HepG2 (cell line): ENCODE measurements around the gene NCR3LG1. TPM values are rescaled to one million over a fixed set of nuclear protein-coding genes. Genes with fewer than 3 reads are reported as not detected.

Experiments
- ATAC-seq: fragments of 200-7000 bp; cut with Tn5 transposase; 3 replicates; pipeline ENCODE4 v1.9.1; 2020; ENCODE audit warnings: mild to moderate bottlenecking, moderate library complexity
- BruUV-seq: library from RNA; stranded (reverse); fragments of 400-500 nt; replicated peaks from 2 replicates; lab custom pipeline; 2021; lab: Mats Ljungman, UMichigan
- CTCF ChIA-PET: fragments of 300-600 bp; formaldehyde crosslinking; extraction: SDS; loops from one replicate; lab custom pipeline; 2021; ENCODE audit warnings: low total read pairs, inconsistent platforms, low intra/inter-chr PET ratio; lab: Yijun Ruan, JAX
- POLR2A ChIA-PET: fragments of 350-600 bp; sonication (Branson Sonifier 250); formaldehyde crosslinking; loops from one replicate; lab custom pipeline; 2020; ENCODE audit warnings: antibody characterized with exemption, inconsistent platforms; lab: Yijun Ruan, JAX
- DNase-seq: peaks from one replicate; pipeline ENCODE4 v3.0.0-alpha.2; 2015; ENCODE audit warnings: low spot score
- FAIRE-seq: peaks from 3 replicates; lab custom pipeline; 2011; peaks lifted over from hg19 to GRCh38; lab: Jason Lieb, UNC
- H2AFZ ChIP-seq: one replicate; pipeline ENCODE4 v1.6.1; 2011; ENCODE audit warnings: low read length, inconsistent platforms
- H3K27ac ChIP-seq: fragments of 300-600 bp; 3 replicates; pipeline ENCODE4 v1.8.0; 2011; ENCODE audit warnings: mixed run types, mild to moderate bottlenecking, mixed read lengths, low read length, inconsistent platforms; ENCODE audit not compliant: insufficient read depth; ENCODE audit errors: extremely low read length
- H3K27me3 ChIP-seq, 2 experiments: fragments of 200-600 bp in 1 of 2; 2 replicates in 1 of 2; 3 replicates in 1 of 2; pipeline versions ENCODE4 v1.6.0 to v1.8.0; 2011; ENCODE audit warnings: low read length in 2 of 2, mild to moderate bottlenecking in 2 of 2, moderate library complexity in 2 of 2, inconsistent platforms in 1 of 2; ENCODE audit not compliant: insufficient read depth in 2 of 2, control insufficient read depth in 1 of 2
- H3K36me3 ChIP-seq, 2 experiments: fragments of 200-600 bp in 1 of 2; replicated peaks in 1 of 2; 2 replicates in 1 of 2; 3 replicates in 1 of 2; pipeline versions ENCODE4 v1.5.1 to v1.8.0; 2011; ENCODE audit warnings: low read length in 2 of 2, inconsistent platforms in 1 of 2; ENCODE audit not compliant: insufficient read depth in 2 of 2, control insufficient read depth in 1 of 2
- H3K4me1 ChIP-seq: 2 replicates; pipeline ENCODE4 v1.5.1; 2012; ENCODE audit warnings: low read length, inconsistent platforms; ENCODE audit not compliant: insufficient read depth
- H3K4me2 ChIP-seq: 2 replicates; pipeline ENCODE4 v1.6.0; 2011; ENCODE audit warnings: low read depth, low read length, inconsistent platforms
- H3K4me3 ChIP-seq, 3 experiments: fragments of 200-600 bp in 1 of 3; sonication (generic), shearing (Covaris generic) in 1 of 3; replicated peaks in 1 of 3; 2 replicates each; pipeline ENCODE4 v1.5.1; 2011 to 2016; ENCODE audit warnings: low read length in 3 of 3, inconsistent platforms in 2 of 3, low read depth in 2 of 3, mild to moderate bottlenecking in 2 of 3, control low read depth in 1 of 3, mixed read lengths in 1 of 3; ENCODE audit not compliant: insufficient read depth in 1 of 3
- H3K79me2 ChIP-seq: one replicate; pipeline ENCODE4 v1.6.1; 2011; ENCODE audit warnings: low read length, inconsistent platforms; ENCODE audit not compliant: insufficient read depth
- H3K9ac ChIP-seq: 2 replicates; pipeline ENCODE4 v1.6.0; 2011; ENCODE audit warnings: mild to moderate bottlenecking, low read depth, low read length, inconsistent platforms; ENCODE audit not compliant: insufficient read depth
- H3K9me3 ChIP-seq: 2 replicates; pipeline ENCODE4 v1.5.1; 2012; ENCODE audit warnings: mild to moderate bottlenecking, low read length
- H4K20me1 ChIP-seq: 2 replicates; pipeline ENCODE4 v1.6.0; 2011; ENCODE audit warnings: inconsistent platforms, mild to moderate bottlenecking, low read length, moderate library complexity; ENCODE audit not compliant: insufficient read depth
- ASH2L ChIP-seq: fragments of 300-600, 200-600 bp; sonication (generic); IDR thresholded peaks from 2 replicates; pipeline ENCODE4 v1.7.0; 2017; ENCODE audit warnings: low read depth, mild to moderate bottlenecking, moderate library complexity, mixed read lengths, low read length; ENCODE audit not compliant: insufficient read length
- CEBPG ChIP-seq: IDR thresholded peaks from 2 replicates; pipeline ENCODE4 v1.6.1; 2016
- CREM ChIP-seq, 2 experiments: sonication (generic) in 1 of 2; formaldehyde crosslinking in 1 of 2; IDR thresholded peaks; 2 replicates each; pipeline versions ENCODE4 v1.4.0 to v1.6.1; 2016 to 2020; ENCODE audit warnings: antibody characterized with exemption in 1 of 2, mild to moderate bottlenecking in 1 of 2, missing genetic modification reagents in 1 of 2
- NCOR1 ChIP-seq: fragments of 200-600 bp; sonication (generic); IDR thresholded peaks from 2 replicates; pipeline ENCODE4 v1.7.0; 2017; ENCODE audit warnings: antibody characterized with exemption, low read length, borderline replicate concordance
- PLRG1 ChIP-seq: fragments of 450-650 bp; conservative IDR thresholded peaks from 2 replicates; pipeline ENCODE4 v1.6.1; 2016
- RARA ChIP-seq: IDR thresholded peaks from 2 replicates; pipeline ENCODE4 v1.6.1; 2016; ENCODE audit warnings: missing genetic modification reagents, missing compliant biosample characterization
- SRSF9 ChIP-seq: fragments of 200-400 bp; formaldehyde crosslinking; IDR thresholded peaks from 2 replicates; pipeline ENCODE4 v1.6.1; 2018; ENCODE audit warnings: borderline replicate concordance, mild to moderate bottlenecking, low read depth, low read length; ENCODE audit not compliant: insufficient read depth, poor library complexity, severe bottlenecking
- WIZ ChIP-seq: sonication (generic); formaldehyde crosslinking; IDR thresholded peaks from 2 replicates; pipeline ENCODE4 v1.5.1; 2020; ENCODE audit warnings: mild to moderate bottlenecking, missing genetic modification reagents
- ZBTB7A ChIP-seq: sonication (generic); formaldehyde crosslinking; IDR thresholded peaks from 2 replicates; pipeline ENCODE4 v1.8.0; 2022; ENCODE audit warnings: mild to moderate bottlenecking, missing genetic modification reagents
- ZNF510 ChIP-seq: sonication (generic); formaldehyde crosslinking; IDR thresholded peaks from 2 replicates; pipeline ENCODE4 v1.4.0; 2020; ENCODE audit warnings: low read depth, mild to moderate bottlenecking, missing genetic modification reagents
- ZNF773 ChIP-seq: sonication (generic); formaldehyde crosslinking; IDR thresholded peaks from 2 replicates; pipeline ENCODE4 v1.4.0; 2020; ENCODE audit warnings: missing genetic modification reagents, borderline replicate concordance
- WGBS: methylation state at CpG from one replicate; pipeline ENCODE4 v1.1.6; 2017; ENCODE audit warnings: low lambda C conversion rate; 5-methylcytosine and 5-hydroxymethylcytosine counted together
- in situ Hi-C: cut with HindIII; loops from 2 replicates; pipeline ENCODE4 v1.10.0; 2017; ENCODE audit warnings: low pct_unique_long_range_greater_than_20kb; ENCODE audit not compliant: extremely low pct_ligation_motif_present
- intact Hi-C: fragments of 100-400 bp; cut with micrococcal nuclease; formaldehyde crosslinking; loops from one replicate; pipeline ENCODE4 v1.10.0; 2022; ENCODE audit not compliant: unreplicated experiment
- polyA plus RNA-seq, 8 experiments: library from polyadenylated mRNA; depleted of rRNA in 3 of 8; stranded (reverse) in 7 of 8; unstranded in 1 of 8; fragments of >200 nt; fragmentation: Illumina TruSeq in 4 of 8; extraction: Trizol in 4 of 8; gene quantifications; 2 replicates each; pipeline versions ENCODE4 v1.2.1 to v1.2.3, GENCODE V29; 2011 to 2016; ENCODE audit warnings: low read depth in 4 of 8, missing spikeins in 1 of 8, mixed read lengths in 1 of 8; ENCODE audit not compliant: insufficient read depth in 1 of 8
- total RNA-seq, 5 experiments: library from RNA; depleted of rRNA; stranded (reverse); fragments of >200 nt; fragmentation: Illumina TruSeq; extraction: Trizol; gene quantifications; 2 replicates each; pipeline ENCODE4 v1.2.3, GENCODE V29; 2016; ENCODE audit warnings: low read depth in 1 of 5
- TF ChIP-seq, protein P1 (sequence below): sonication (generic); formaldehyde crosslinking; conservative IDR thresholded peaks from 2 replicates; pipeline ENCODE4 v1.4.0; 2020; ENCODE audit warnings: missing genetic modification reagents

Gene NCR3LG1
- total and polyA plus RNA-seq, 2 of the 13 experiments (the other 11 are each of a cell fraction or from before 2014, with no cell fraction given), result 16.1 to 25.1 TPM

GRCh38 chr11:17391493-17392355 is 40.1 kb downstream of the NCR3LG1 start:
- Histone ChIP-seq H3K4me3 (no peak overlapping the region), H3K9ac (no peak overlapping the region), H3K27me3 (peaks cover 0 to 35% of the 10 kb centered on the region in 2 experiments), H3K4me2 (no peak overlapping the region), H3K4me1 (0 out of 2 replicates have a peak, but pooled peaks cover 5% of the 10 kb centered on the region), H4K20me1 (no peaks in the 10 kb centered on the region), H2AFZ (no peak overlapping the region), H3K36me3 (no peaks in the 10 kb centered on the region), H3K9me3 (no peaks in the 10 kb centered on the region), H3K27ac (no peak overlapping the region), H3K79me2 (no peaks in the 10 kb centered on the region)
- FAIRE-seq (no peak), ATAC-seq (no peak), DNase-seq (no peak)
- ChIA-PET POLR2A (no interaction called here), CTCF (no interaction called here)
- BruUV-seq, result no TSS peak
- intact Hi-C loops, result no loop called here
- WGBS, result 3% methylated on average over 3 of the region's 3 CpGs
- in situ Hi-C loops, result no loop called here
- TF ChIP-seq SRSF9 (no peak), ZNF773 (CRISPR knock-in tag) (no peak), ASH2L (no peak), WIZ (CRISPR knock-in tag) (no peak), ZNF510 (CRISPR knock-in tag) (no peak), CREM (IDR thresholded peaks at IDR 0.05) (no peak), CREM (CRISPR knock-in tag; IDR thresholded peaks at IDR 0.05) (no peak), RARA (no peak), CEBPG (CRISPR knock-in tag) (no peak), NCOR1 (no peak), PLRG1 (no peak), ZBTB7A (CRISPR knock-in tag) (no peak)
- TF ChIP-seq, protein P1, sequence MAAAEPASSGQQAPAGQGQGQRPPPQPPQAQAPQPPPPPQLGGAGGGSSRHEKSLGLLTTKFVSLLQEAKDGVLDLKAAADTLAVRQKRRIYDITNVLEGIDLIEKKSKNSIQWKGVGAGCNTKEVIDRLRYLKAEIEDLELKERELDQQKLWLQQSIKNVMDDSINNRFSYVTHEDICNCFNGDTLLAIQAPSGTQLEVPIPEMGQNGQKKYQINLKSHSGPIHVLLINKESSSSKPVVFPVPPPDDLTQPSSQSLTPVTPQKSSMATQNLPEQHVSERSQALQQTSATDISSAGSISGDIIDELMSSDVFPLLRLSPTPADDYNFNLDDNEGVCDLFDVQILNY (CRISPR knock-in tag), result no peak
